ENCODE measurements around the gene MX2.
A peak's percentile ranks its signal among the peaks of the same experiment; 100 is the strongest.
"Not testable (repeated sequence)": the region's sequence is repeated elsewhere in the genome, so short reads cannot be mapped to it uniquely, and the experiment has no call there.

Gene MX2

DNA sequence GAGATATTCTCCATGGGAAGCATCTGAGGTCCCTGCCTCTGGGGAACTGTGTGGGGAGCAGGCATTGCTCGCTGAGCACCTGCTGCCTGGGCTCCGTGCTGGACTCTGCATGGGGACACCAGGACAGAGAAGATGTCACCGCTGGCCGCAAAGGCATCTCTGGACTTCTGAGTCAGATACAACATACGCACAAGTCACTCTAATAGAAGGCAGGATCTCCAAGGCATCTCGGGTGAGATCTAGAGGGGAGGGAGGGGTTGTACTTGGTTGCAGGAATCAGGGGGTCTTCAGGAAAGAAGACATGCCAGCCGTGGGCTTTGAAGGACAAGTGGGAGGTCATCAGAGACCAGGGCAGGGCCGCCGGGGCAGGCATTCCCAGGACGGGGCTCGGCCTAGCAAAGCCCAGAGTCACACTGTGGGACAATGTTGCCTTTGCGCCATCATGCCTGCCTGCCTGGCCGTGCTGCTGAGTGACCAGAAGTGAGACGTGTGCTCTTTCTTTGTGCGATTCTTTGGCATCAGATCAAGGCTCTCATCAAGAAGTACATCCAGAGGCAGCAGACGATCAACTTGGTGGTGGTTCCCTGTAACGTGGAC is 28.3 kb downstream of the MX2 start:
- DNase-seq = no peak

GRCh38 chr21:41393876-41394465 is 32.1 kb downstream of the MX2 start:
- DNase-seq = no peak

DNA sequence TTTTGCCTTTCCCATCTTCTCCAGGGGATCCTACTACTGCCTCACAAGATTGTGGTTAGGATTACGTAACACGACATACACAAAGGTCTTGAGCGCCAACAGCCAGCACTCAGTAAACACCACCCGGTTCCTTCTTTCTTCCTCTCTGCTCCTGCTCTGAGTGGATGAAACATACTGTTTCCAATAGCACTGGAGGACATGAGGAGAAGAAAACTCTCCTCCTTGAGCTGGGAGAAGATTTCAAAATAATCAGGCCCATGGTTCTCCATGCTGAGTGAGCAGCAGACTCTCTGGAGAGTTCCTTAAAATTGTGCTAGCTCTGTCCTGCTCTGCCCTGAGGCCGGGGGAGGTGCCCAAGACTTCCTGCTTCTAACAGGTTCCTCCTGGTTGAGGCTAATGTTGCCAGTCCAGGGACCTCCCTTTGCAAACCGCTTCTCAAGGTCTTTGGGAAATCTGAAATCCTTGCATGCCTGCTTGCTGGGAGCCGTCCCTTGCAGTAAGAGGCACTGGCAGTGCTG is 34.8 kb downstream of the MX2 start:
- DNase-seq = peak; percentile 69

GRCh38 chr21:41397471-41397891 is 35.7 kb downstream of the MX2 start:
- DNase-seq = no peak

DNA sequence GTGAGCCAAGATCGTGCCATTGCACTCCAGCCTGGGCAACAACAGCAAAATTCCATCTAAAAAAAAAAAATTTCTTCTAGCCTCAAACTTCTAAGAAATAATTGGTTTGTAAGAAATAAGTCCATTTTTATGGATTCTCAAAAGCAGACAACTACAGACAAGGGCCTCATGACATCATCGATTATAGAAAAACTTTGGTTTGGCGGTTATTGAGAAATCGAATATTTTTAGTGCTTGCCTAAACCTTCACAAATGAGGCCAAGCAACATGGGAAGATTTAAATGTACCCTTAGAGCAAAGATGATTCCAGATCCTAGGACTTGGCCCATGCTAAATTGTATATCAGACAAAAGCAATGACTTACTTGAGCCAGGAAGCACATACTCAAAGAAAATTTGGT is 36.4 kb downstream of the MX2 start:
- DNase-seq = no peak

DNA sequence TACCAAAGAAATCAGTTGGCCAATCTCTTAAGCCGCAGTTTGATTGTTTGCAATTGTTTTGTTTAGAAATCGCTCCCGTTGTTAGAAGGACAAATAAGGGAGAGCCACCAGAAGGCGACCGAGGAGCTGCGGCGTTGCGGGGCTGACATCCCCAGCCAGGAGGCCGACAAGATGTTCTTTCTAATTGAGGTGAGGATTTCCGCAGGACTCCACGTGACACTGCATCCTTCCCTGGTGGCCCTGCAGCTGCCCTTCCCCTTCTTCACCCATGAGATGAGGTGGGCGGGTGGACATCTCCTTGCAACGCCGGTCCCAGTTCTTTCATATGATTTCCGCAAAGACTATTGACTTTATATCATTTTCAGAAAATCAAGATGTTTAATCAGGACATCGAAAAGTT is 37.0 kb downstream of the MX2 start:
- no peak for DNase-seq

DNA sequence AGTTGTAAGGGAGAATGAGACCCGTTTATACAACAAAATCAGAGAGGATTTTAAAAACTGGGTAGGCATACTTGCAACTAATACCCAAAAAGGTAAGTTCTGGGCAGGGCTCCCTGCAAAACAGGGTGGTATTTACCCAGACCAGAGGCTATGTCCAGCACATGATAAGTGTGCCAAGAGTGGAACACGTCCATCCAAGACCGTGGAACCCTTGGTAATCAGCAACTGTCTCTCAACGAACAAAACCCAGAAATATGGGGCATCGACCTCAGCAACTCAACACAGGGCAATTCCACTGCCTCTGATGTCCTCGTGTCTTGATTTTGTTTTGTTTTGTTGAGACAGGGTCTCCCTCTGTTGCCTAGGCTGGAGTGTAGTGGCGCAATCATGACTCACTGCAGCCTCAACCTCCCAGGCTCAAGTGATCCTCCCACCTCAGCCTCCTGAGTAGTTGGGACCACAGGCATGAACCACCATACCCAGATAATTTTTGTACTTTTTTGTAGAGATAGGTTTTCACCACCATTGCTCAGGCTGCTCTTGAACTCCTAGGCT is 37.5 kb downstream of the MX2 start:
- DNase-seq = no peak

DNA sequence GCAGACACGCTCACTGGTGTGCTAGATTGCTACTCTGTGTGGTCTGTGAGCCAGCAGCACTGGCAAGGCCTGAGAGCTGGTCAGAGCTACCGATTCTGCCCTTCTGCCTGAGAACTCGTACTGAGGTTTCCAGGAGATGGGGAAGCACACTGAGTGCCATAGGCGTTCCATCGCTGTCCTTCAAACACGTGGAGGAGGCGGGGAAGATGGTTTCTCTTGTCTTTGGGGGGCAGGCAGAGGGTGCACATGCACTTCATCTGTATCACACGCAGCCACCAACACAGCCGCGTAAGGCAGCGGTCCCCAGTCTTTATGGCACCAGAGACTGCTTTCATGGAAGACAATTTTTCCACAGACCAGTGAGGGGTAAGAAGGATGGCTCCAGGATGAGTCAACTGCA is 40.4 kb downstream of the MX2 start:
- DNase-seq = no peak

DNA sequence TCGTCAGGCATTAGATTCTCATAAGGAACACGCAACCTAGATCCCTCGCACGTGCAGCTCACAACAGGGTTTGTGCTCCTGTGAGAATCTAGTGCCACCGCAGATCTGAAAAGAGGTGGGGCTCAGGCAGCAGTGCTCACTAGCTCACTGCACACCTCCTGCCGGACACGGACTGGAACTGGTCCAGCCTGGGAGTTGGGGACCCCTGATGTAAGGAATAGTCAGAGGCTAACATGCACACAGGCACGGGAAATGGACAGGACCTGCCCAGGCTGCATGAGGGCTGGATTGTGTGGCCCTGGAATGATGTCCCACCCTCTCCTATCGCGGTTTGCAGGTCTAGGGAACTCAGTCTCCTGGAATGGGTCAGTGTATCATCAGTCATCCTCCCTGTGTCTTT is 41.0 kb downstream of the MX2 start:
- DNase-seq = no peak

DNA sequence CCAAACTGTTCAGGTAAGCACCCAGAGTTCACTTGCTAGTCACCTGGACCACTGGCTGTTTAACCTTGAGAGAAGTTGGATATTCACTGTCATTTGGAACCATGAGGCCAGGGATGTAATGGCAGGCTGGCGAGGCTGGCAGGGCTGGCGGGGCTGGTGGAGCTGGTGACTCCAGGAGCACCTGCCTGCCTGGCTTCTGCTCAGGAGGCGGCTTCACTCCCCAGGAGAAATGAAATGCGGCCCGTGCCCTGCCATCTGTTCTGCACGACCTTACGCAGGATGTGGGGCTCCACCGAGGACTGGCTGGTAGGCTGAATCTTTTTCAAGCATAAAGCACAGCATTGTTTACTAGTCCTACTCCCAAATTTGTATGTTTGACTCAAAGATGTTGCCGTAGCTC is 41.5 kb downstream of the MX2 start:
- no peak for DNase-seq

DNA sequence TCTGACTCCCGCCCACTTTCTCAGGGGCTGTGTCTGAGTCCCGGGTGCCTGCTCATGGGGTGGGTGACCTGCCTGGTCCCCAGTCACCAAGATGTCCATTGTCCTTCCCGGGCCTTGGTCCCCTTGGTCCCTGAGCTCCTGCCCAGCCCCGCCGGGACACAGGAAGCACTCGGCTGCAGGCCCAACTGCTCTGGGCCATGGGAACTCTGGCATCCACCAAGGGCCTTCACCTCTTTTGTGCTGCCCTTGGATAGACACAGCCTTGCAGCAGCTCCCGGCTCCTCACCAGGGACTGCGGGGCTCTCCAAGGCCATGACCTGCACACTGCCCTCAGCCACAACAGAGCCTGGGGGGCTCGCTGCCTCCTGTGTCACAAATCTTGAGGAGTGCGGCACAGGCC is 42.1 kb downstream of the MX2 start:
- DNase-seq = no peak

- no peak for DNase-seq
Measured at GRCh38 chr21:41405321-41405720, 43.5 kb downstream of the MX2 start.

DNA sequence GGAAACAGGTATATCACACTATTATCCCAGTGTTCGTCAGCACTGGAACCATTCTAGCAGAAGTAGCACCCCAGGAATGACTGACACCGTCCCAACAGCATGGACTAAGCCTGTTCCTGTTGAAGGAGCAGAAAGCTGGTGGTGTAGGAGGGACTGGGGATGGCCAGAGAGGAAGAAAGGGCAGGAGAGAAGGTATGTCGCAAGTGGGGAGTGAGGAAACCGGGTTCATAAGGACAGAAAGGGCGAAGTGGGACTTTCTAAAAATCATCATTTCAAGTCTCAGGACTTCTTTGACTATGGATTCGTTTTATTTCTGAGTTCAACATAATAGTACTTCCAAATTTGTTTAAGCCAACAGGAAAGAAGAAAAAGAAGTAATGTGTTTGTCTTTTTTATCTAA is 44.5 kb downstream of the MX2 start:
- no peak for DNase-seq

DNA sequence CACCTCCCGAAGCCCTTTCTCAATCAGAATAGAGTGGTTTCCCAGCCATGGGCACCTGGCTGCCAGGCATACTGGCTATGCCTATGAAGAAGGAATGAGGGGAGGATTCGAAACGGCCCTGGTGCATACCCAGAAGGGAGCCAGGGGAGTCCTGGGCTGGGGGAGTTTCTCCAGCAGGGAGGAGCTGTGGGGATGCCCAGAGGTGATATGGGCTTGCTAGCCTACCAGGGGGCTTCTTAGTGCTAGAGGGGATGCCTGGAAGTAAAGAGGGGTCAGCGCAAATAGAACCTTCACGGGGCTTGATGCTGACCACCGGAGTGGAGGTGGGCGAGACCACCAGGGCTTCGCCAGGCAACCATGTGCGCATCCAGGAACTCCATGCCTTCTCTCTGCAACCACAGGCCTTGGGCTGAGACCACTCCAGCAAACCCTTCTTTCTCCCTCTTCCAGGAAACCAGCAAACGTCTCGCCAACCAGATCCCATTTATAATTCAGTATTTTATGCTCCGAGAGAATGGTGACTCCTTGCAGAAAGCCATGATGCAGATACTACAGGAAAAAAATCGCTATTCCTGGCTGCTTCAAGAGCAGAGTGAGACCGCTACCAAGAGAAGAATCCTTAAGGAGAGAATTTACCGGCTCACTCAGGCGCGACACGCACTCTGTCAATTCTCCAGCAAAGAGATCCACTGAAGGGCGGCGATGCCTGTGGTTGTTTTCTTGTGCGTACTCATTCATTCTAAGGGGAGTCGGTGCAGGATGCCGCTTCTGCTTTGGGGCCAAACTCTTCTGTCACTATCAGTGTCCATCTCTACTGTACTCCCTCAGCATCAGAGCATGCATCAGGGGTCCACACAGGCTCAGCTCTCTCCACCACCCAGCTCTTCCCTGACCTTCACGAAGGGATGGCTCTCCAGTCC is 46.0 kb downstream of the MX2 start:
- DNase-seq = no peak

DNA sequence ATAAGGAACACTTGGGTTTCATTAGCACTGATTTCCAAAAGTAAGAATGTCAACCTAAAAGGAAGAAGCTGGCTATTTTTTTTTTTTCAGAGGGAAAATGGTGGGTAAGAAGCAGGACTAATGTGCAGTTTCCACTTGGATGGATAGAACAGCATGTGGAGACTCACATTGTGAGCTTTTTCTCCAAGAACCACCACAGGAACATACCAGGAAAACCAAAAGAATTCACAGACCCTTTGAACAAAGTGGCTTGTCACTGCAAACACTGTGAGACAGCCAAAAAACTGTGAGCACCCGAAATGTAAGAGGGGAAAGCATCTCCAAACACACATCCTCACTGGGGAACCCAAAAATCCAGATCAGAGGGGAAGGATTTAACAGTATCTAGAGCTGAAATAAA is 48.5 kb downstream of the MX2 start:
- no peak for DNase-seq

- no peak for DNase-seq
Measured at GRCh38 chr21:41410767-41411448, 49.1 kb downstream of the MX2 start.

DNA sequence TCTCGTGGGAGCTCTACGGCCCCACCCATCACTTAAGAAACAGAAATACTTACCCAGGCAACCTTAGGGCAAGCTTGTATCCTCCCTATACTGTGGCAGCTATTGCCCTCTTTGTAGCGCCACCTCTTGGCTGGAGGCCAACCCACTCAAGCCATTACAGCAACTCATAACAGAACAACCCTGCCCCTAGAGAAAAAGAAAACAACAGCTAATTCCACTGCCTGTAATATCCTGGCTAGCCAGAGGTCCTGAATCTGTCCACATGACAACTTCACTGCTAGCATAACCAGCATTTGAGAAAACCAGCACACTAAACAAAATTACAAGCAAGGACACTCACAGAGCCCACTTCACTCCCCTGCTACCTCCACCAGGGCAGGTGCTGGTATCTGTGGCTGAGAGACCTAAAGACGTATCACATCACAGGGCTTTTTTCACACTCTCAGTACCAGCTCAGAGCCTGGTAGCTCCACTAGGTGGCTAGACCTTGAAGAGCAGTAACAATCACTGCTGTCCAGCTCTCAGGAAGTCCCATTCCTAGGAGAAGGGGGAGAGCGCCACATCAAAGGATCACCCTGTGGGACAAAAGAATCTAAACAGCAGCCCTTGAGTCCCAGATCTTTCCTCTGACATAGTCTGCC is 49.7 kb downstream of the MX2 start:
- DNase-seq = no peak

- DNase-seq = not testable (repeated sequence)
Measured at GRCh38 chr21:41417505-41417904, 55.7 kb downstream of the MX2 start.

DNA sequence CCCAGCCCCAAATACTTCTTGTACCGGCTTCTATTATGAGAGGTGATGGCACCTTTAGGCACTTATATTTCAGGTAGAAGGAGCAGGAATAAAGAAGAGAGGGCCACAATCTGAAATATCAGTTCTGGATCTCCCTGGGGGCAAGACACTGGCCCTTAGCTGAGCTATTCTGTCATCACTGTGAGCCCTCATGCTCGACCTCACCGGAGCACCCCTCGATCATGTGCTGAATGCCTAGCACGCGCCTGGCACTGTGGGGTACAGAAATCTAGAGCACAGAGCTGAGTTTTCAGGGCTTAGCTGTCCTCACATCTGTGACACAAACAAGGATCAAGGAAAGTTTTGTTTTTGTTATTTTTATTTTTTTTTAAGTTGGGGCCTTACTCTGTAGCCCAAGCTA is 56.6 kb downstream of the MX2 start:
- no peak for DNase-seq

- DNase-seq = no peak
Measured at GRCh38 chr21:41418956-41419680, 57.3 kb downstream of the MX2 start.

GRCh38 chr21:41419921-41420862 is 58.4 kb downstream of the MX2 start:
- peak; percentile 19 for DNase-seq
